ENCODE results near the gene DNAJC5G.

Gene DNAJC5G

GRCh38 chr2:27275211-27276150 is at the start of gene DNAJC5G:
Gene DNAJC5G (plus strand): TSS chr2:27275433. CDS start chr2:27276729, 1,296 bp downstream.
- no peak for DNase-seq (ENCODE audit: low read depth, low spot score)

GRCh38 chr2:27225526-27225925 is 49.7 kb upstream of the DNAJC5G start:
- no peak for DNase-seq (ENCODE audit: low read depth, low spot score)

- DNase-seq (ENCODE audit: low read depth, low spot score), result no peak
These were observed 47.7 kb upstream of the DNAJC5G start for GRCh38 chr2:27227501-27227900.

- DNase-seq (ENCODE audit: low read depth, low spot score), result no peak
These were observed 43.3 kb upstream of the DNAJC5G start for GRCh38 chr2:27231921-27232320.

- no peak for DNase-seq (ENCODE audit: low read depth, low spot score)
These were observed 41.9 kb upstream of the DNAJC5G start for GRCh38 chr2:27233341-27233740.

GRCh38 chr2:27236136-27236535 is 39.1 kb upstream of the DNAJC5G start:
- DNase-seq (ENCODE audit: low read depth, low spot score), result no peak

- DNase-seq (ENCODE audit: low read depth, low spot score), result no peak
These were observed 38.6 kb upstream of the DNAJC5G start for GRCh38 chr2:27236626-27237025.

GRCh38 chr2:27237341-27237945 is 37.8 kb upstream of the DNAJC5G start:
- DNase-seq (ENCODE audit: low read depth, low spot score), result no peak

GRCh38 chr2:27238976-27239375 is 36.3 kb upstream of the DNAJC5G start:
- DNase-seq (ENCODE audit: low read depth, low spot score), result no peak

- DNase-seq (ENCODE audit: low read depth, low spot score), result no peak
These were observed 34.8 kb upstream of the DNAJC5G start for GRCh38 chr2:27240406-27240805.

GRCh38 chr2:27241761-27242613 is 33.2 kb upstream of the DNAJC5G start:
- DNase-seq (ENCODE audit: low read depth, low spot score), result no peak

- no peak for DNase-seq (ENCODE audit: low read depth, low spot score)
These were observed 32.6 kb upstream of the DNAJC5G start for GRCh38 chr2:27242614-27242951.

- no peak for DNase-seq (ENCODE audit: low read depth, low spot score)
These were observed 31.7 kb upstream of the DNAJC5G start for GRCh38 chr2:27243391-27244130.

- no peak for DNase-seq (ENCODE audit: low read depth, low spot score)
These were observed 30.1 kb upstream of the DNAJC5G start for GRCh38 chr2:27245116-27245515.

GRCh38 chr2:27245626-27246025 is 29.6 kb upstream of the DNAJC5G start:
- no peak for DNase-seq (ENCODE audit: low read depth, low spot score)

- no peak for DNase-seq (ENCODE audit: low read depth, low spot score)
These were observed 27.3 kb upstream of the DNAJC5G start for GRCh38 chr2:27247893-27248292.

- DNase-seq (ENCODE audit: low read depth, low spot score), result no peak
These were observed 25.9 kb upstream of the DNAJC5G start for GRCh38 chr2:27249159-27249890.

- no peak for DNase-seq (ENCODE audit: low read depth, low spot score)
These were observed 25.2 kb upstream of the DNAJC5G start for GRCh38 chr2:27249891-27250651.

- no peak for DNase-seq (ENCODE audit: low read depth, low spot score)
These were observed 24.4 kb upstream of the DNAJC5G start for GRCh38 chr2:27250652-27251379.
